ENCODE results near the gene MAP1LC3A.

MAP1LC3A gene

DNA sequence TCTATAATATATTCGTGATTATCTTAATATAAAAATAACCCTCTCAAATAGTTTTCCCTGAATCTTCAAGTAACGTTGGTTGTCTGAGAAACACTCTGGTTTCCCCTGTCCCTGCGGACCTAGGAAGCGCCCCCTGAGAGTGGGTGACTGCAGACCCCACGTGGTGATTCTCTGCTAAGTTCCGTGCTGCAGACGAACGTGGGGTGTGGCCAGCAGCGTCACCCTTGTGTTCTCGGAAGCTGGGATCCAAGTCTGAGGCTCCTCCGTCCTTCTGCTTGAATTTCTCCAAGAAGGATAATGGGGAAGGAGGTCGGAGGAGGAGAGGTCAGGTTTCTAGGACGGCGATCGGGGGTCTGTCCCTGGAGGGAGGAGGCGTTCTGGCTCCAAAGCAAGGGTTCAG, 16.6 kb upstream of the MAP1LC3A start:
- Histone ChIP-seq H3K4me3 (no peak overlapping the region), H3K27ac (no peak overlapping the region)
- DNase-seq (ENCODE audit: low spot score): no peak
- TF ChIP-seq, protein P1, sequence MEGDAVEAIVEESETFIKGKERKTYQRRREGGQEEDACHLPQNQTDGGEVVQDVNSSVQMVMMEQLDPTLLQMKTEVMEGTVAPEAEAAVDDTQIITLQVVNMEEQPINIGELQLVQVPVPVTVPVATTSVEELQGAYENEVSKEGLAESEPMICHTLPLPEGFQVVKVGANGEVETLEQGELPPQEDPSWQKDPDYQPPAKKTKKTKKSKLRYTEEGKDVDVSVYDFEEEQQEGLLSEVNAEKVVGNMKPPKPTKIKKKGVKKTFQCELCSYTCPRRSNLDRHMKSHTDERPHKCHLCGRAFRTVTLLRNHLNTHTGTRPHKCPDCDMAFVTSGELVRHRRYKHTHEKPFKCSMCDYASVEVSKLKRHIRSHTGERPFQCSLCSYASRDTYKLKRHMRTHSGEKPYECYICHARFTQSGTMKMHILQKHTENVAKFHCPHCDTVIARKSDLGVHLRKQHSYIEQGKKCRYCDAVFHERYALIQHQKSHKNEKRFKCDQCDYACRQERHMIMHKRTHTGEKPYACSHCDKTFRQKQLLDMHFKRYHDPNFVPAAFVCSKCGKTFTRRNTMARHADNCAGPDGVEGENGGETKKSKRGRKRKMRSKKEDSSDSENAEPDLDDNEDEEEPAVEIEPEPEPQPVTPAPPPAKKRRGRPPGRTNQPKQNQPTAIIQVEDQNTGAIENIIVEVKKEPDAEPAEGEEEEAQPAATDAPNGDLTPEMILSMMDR (IDR thresholded peaks at IDR 0.05): no peak

DNA sequence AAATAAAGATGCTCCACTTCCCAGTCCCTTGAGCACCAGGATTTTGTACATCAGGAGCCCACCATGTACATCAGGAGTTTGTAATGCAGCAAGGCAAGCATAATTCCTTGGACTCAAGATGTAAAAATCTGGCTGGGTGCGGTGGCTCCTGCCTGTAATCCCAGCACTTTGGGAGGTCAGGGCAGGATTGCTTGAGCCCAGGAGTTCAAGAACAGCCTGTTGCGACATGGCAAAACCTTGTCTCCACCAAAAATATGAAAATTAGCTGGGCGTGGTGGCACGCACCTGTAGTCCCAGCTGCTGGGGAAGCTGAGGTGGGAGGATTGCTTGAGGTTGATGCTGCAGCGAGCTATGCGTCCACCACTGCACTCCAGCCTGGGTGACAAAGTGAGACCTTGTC, 16.1 kb upstream of the MAP1LC3A start:
- TF ChIP-seq, protein P1 (IDR thresholded peaks at IDR 0.05): no peak

DNA sequence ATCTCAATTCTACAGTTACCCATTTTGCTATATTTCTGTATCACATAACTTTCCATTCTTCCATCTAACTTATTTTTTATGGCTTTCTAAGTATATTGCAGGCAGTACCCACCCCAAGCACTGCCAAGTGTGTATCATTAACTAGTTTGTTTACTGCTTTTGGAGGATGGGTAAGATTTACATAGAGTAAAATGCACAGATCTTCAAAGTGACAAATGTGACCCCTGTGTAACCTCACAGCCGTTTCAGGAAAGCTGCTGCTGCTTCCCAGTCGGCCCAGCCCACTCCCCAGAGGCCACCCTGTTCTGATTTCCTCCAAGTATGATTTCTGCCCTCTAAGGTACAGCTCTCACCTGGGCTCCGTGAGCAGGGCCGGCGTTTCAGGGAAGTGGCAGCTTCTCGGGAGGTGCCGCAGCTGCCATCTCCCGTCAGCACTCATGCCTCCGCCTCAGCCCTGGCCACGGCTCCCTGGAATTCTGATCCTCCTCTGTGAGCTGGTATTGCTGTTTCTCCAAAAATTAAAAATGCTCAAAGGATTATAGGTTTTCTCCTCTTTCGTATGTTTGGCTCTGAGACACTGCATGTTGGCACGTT, 15.0 kb upstream of the MAP1LC3A start:
- DNase-seq (ENCODE audit: low spot score): no peak
- TF ChIP-seq, protein P1 (IDR thresholded peaks at IDR 0.05): no peak
- Histone ChIP-seq H3K27ac (no peak overlapping the region), H3K4me3 (no peak overlapping the region)

More for the DNA sequence above, 16.1 kb upstream of the MAP1LC3A start:
- no peak for DNase-seq (ENCODE audit: low spot score)
- H3K27ac ChIP-seq: no peak overlapping the region
- no peak overlapping the region for H3K4me3 ChIP-seq

DNA sequence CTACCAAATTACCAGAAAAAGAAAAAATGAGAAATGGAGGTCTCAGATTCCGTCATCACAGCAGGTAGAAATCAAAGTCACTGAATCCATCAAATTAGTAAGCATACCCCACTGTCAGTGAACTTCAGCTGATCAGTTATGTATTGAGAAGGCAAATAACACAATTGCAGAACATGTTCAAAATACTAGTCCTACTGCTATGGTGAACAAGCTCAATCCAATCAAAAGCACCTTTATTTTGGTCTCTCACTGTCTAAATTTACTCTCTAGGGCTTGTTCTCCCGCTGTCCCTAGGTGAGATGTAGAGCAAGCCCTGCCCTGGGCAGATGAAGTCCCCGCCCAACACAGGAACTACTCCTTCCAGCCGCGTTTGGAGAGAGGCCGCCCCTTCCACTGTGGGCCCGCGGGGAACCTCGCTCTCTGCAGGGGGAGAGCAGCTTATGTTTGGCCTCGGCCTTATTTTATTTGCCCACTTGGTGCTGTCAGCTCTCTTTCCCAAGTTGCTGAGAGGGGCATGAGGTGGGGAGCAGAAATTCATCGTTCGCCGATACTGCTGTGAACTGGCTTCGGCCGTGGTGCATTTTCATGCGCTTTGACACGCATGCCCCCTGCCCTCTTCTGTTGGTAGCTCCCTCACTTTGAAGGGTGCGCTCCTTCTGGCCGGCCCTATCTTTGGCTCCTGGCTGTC, 14.3 kb upstream of the MAP1LC3A start:
- Histone ChIP-seq H3K27ac (no peak overlapping the region), H3K4me3 (no peak overlapping the region)
- TF ChIP-seq, protein P1 (IDR thresholded peaks at IDR 0.05): no peak
- no peak for DNase-seq (ENCODE audit: low spot score)

DNA sequence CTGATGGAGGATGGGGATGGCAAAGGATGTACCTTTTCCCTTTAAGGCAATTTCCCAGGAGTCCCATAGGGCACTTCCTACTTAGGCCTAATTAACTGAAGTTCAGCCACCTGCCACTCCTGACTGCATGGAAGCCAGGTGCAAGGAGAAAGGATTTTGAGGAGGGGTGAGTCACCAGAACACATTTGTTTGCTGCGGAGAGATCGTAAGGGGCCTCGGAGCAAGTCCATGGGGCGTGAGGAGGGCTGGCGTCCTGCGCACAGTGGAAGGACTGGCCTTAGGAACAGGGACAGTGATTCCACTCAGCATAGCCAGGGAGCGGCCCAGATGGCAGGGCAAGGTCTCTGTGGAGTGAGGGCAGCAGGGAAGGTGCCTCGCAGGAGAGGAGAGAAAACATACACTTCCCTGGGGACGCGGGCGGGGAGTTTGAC, 11.8 kb upstream of the MAP1LC3A start:
- no peak for DNase-seq (ENCODE audit: low spot score)
- Histone ChIP-seq H3K27ac (no peak overlapping the region), H3K4me3 (no peak overlapping the region)
- TF ChIP-seq, protein P1 (IDR thresholded peaks at IDR 0.05): no peak

DNA sequence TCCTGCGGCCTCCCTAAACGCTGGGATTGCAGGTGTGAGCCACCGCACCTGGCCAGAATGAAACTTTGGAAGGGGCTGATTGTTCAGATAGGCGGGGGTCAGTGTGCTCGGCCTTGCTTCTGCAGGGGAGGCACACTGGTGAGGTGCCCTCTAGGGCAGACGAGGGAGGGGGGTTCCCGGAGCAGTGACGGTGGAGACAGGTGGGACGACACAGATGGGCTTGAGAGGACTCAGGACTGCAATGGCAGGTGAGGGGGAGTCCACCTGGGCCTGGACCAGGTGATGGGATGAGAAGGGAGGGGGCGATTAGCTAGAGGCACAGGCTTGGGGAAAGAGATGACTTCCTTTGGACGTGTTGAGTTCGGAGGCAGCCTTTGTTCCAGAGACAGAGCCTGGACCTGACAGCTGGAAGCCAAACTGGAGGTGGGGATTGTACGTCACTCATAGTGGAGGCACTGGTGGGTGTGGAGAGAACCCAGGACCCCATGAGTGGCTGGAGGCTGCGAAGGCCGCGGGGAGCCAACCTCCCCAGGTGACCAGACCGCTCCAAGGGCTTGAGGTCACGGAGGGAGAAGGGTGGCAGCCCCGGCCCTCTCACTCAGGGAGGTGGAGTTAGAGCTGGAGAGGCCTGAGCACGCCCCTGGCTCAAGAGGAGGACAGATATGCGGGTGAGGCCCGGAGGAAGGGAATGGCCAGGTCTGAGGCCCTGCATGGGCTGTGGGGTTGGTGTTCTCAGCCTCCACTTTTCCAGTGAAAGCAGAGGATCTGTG, 10.5 kb upstream of the MAP1LC3A start:
- no peak overlapping the region for H3K27ac ChIP-seq
- DNase-seq (ENCODE audit: low spot score): no peak

More for the DNA sequence above, 10.5 kb upstream of the MAP1LC3A start:
- TF ChIP-seq, protein P1 (IDR thresholded peaks at IDR 0.05): no peak
- H3K4me3 ChIP-seq: no peak overlapping the region

Measured in coronary artery (tissue), 2 donors.